WERI-Rb-1 (cell line): Measurements from ENCODE around the gene CYP27C1.

Experiments
- DNase-seq: peaks from one replicate; pipeline ENCODE4 v3.0.0-alpha.2; 2020
- H3K27ac ChIP-seq: fragments of 250-450 bp; sonication (Bioruptor Pico); 2 replicates; pipeline ENCODE4 v1.5.1; 2020; ENCODE audit warnings: mild to moderate bottlenecking, moderate library complexity
- H3K27me3 ChIP-seq: fragments of 250-450 bp; sonication (Bioruptor Pico); 2 replicates; pipeline ENCODE4 v1.5.1; 2021; ENCODE audit warnings: mild to moderate bottlenecking, low read depth, moderate library complexity; ENCODE audit not compliant: insufficient read depth, severe bottlenecking
- H3K36me3 ChIP-seq: fragments of 250-450 bp; sonication (Bioruptor Pico); 2 replicates; pipeline ENCODE4 v1.5.1; 2020; ENCODE audit warnings: mild to moderate bottlenecking, moderate library complexity
- H3K4me3 ChIP-seq: 2 replicates; pipeline ENCODE4 v1.5.1; 2011; ENCODE audit warnings: low read depth, mild to moderate bottlenecking, control low read depth, low read length
- H3K9me3 ChIP-seq: fragments of 250-450 bp; sonication (Bioruptor Pico); 2 replicates; pipeline ENCODE4 v1.5.1; 2021; ENCODE audit warnings: mild to moderate bottlenecking, moderate library complexity; ENCODE audit not compliant: severe bottlenecking
- CTCF ChIP-seq: IDR thresholded peaks from 2 replicates; pipeline ENCODE4 v1.5.1; 2011; ENCODE audit warnings: low read depth, mild to moderate bottlenecking, control low read depth, inconsistent platforms, low read length

The CYP27C1 gene

GRCh38 chr2:127191331-127192219 is 28.5 kb downstream of the CYP27C1 start:
- no peaks in the 10 kb centered on the region for H3K27me3 ChIP-seq
- no peaks in the 10 kb centered on the region for H3K36me3 ChIP-seq
- H3K27ac ChIP-seq, result no peak overlapping the region
- peaks cover 2% of the 10 kb centered on the region for H3K9me3 ChIP-seq
- H3K4me3 ChIP-seq, result no peak overlapping the region
- DNase-seq, result no peak
- no peak for TF ChIP-seq CTCF

- TF ChIP-seq CTCF, result no peak
Measured at GRCh38 chr2:127188797-127189196, 31.3 kb downstream of the CYP27C1 start.

GRCh38 chr2:127187831-127188230 is 32.3 kb downstream of the CYP27C1 start:
- H3K36me3 ChIP-seq, result no peaks in the 10 kb centered on the region
- H3K27ac ChIP-seq, result no peak overlapping the region
- H3K4me3 ChIP-seq, result no peak overlapping the region
- TF ChIP-seq CTCF, result no peak
- H3K9me3 ChIP-seq, result peaks cover 2% of the 10 kb centered on the region
- H3K27me3 ChIP-seq, result no peaks in the 10 kb centered on the region
- no peak for DNase-seq

More at GRCh38 chr2:127188797-127189196, 31.3 kb downstream of the CYP27C1 start:
- H3K9me3 ChIP-seq, result peaks cover 2% of the 10 kb centered on the region
- H3K4me3 ChIP-seq, result no peak overlapping the region
- H3K27ac ChIP-seq, result no peak overlapping the region
- no peaks in the 10 kb centered on the region for H3K36me3 ChIP-seq
- no peak for DNase-seq
- no peaks in the 10 kb centered on the region for H3K27me3 ChIP-seq

GRCh38 chr2:127187081-127187775 is 32.9 kb downstream of the CYP27C1 start:
- Histone ChIP-seq H3K27me3 (no peaks in the 10 kb centered on the region), H3K9me3 (peaks cover 2% of the 10 kb centered on the region), H3K36me3 (no peaks in the 10 kb centered on the region), H3K27ac (no peak overlapping the region), H3K4me3 (no peak overlapping the region)
- no peak for TF ChIP-seq CTCF
- DNase-seq, result no peak

GRCh38 chr2:127185705-127186104 is 34.4 kb downstream of the CYP27C1 start:
- Histone ChIP-seq H3K27ac (no peak overlapping the region), H3K4me3 (no peak overlapping the region), H3K9me3 (peaks cover 2% of the 10 kb centered on the region), H3K27me3 (no peaks in the 10 kb centered on the region), H3K36me3 (no peaks in the 10 kb centered on the region)
- no peak for TF ChIP-seq CTCF
- DNase-seq, result no peak
